HepG2 (cell line): Measurements from ENCODE around the gene CBFA2T2. TPM values are rescaled to one million over a fixed set of nuclear protein-coding genes. Genes with fewer than 3 reads are reported as not detected.

Experiments
- FOXJ3 ChIP-seq: sonication (generic); formaldehyde crosslinking; IDR thresholded peaks from 2 replicates; pipeline ENCODE4 v1.4.0; 2020; ENCODE audit warnings: missing genetic modification reagents, mild to moderate bottlenecking, borderline replicate concordance
- HHEX ChIP-seq: IDR thresholded peaks from 2 replicates; pipeline ENCODE4 v1.6.1; 2016; ENCODE audit warnings: control low read depth
- HOXA7 ChIP-seq: sonication (generic); formaldehyde crosslinking; IDR thresholded peaks from 2 replicates; pipeline ENCODE4 v1.8.1; 2022; ENCODE audit warnings: mild to moderate bottlenecking, missing genetic modification reagents, moderate library complexity
- KLF12 ChIP-seq: sonication (generic); formaldehyde crosslinking; IDR thresholded peaks from 2 replicates; pipeline ENCODE4 v1.4.0; 2020; ENCODE audit warnings: missing genetic modification reagents, borderline replicate concordance
- NCOR1 ChIP-seq: fragments of 200-600 bp; sonication (generic); IDR thresholded peaks from 2 replicates; pipeline ENCODE4 v1.7.0; 2017; ENCODE audit warnings: antibody characterized with exemption, low read length, borderline replicate concordance
- NFKBIZ ChIP-seq: IDR thresholded peaks from 2 replicates; pipeline ENCODE4 v1.6.1; 2018; ENCODE audit warnings: missing genetic modification reagents, missing compliant biosample characterization
- PHB2 ChIP-seq: fragments of 450-650 bp; IDR thresholded peaks from 2 replicates; pipeline ENCODE4 v1.6.1; 2018; ENCODE audit not compliant: partially characterized antibody
- RARA ChIP-seq: IDR thresholded peaks from 2 replicates; pipeline ENCODE4 v1.6.1; 2016; ENCODE audit warnings: missing genetic modification reagents, missing compliant biosample characterization
- SNAI1 ChIP-seq: sonication (generic); formaldehyde crosslinking; IDR thresholded peaks from 2 replicates; pipeline ENCODE4 v1.5.0; 2020; ENCODE audit warnings: mild to moderate bottlenecking, missing genetic modification reagents, borderline replicate concordance
- ZBTB20 ChIP-seq: sonication (generic); formaldehyde crosslinking; IDR thresholded peaks from 2 replicates; pipeline ENCODE4 v1.8.1; 2023; ENCODE audit warnings: missing genetic modification reagents, low read depth, mild to moderate bottlenecking, borderline replicate concordance
- ZBTB44 ChIP-seq: sonication (generic); formaldehyde crosslinking; IDR thresholded peaks from 2 replicates; pipeline ENCODE4 v1.4.0; 2020; ENCODE audit warnings: missing genetic modification reagents
- ZFP37 ChIP-seq: sonication (generic); formaldehyde crosslinking; IDR thresholded peaks from 2 replicates; pipeline ENCODE4 v1.4.0; 2020; ENCODE audit warnings: missing genetic modification reagents, borderline replicate concordance
- ZNF367 ChIP-seq: sonication (generic); formaldehyde crosslinking; IDR thresholded peaks from 2 replicates; pipeline ENCODE4 v1.4.0; 2020; ENCODE audit warnings: missing genetic modification reagents, borderline replicate concordance
- ZNF512B ChIP-seq: sonication (generic); formaldehyde crosslinking; IDR thresholded peaks from 2 replicates; pipeline ENCODE4 v1.5.1; 2020; ENCODE audit warnings: missing genetic modification reagents, mild to moderate bottlenecking, borderline replicate concordance
- ZNF543 ChIP-seq: sonication (generic); formaldehyde crosslinking; IDR thresholded peaks from 2 replicates; pipeline ENCODE4 v1.4.0; 2020; ENCODE audit warnings: mild to moderate bottlenecking, missing genetic modification reagents
- ZNF567 ChIP-seq: sonication (generic); formaldehyde crosslinking; IDR thresholded peaks from 2 replicates; pipeline ENCODE4 v1.8.1; 2023; ENCODE audit warnings: mild to moderate bottlenecking, missing genetic modification reagents, borderline replicate concordance
- ZNF609 ChIP-seq: sonication (generic); formaldehyde crosslinking; IDR thresholded peaks from 2 replicates; pipeline ENCODE4 v1.4.0; 2020; ENCODE audit warnings: mild to moderate bottlenecking, missing genetic modification reagents, borderline replicate concordance
- ZNF670 ChIP-seq: sonication (generic); formaldehyde crosslinking; IDR thresholded peaks from 2 replicates; pipeline ENCODE4 v1.8.0; 2022; ENCODE audit warnings: mild to moderate bottlenecking, missing genetic modification reagents, borderline replicate concordance
- ZNF775 ChIP-seq: sonication (generic); formaldehyde crosslinking; IDR thresholded peaks from 2 replicates; pipeline ENCODE4 v1.4.0; 2020; ENCODE audit warnings: missing genetic modification reagents, mild to moderate bottlenecking, moderate library complexity, borderline replicate concordance
- polyA plus RNA-seq, 8 experiments: library from polyadenylated mRNA; depleted of rRNA in 3 of 8; stranded (reverse) in 7 of 8; unstranded in 1 of 8; fragments of >200 nt; fragmentation: Illumina TruSeq in 4 of 8; extraction: Trizol in 4 of 8; gene quantifications; 2 replicates each; pipeline versions ENCODE4 v1.2.1 to v1.2.3, GENCODE V29; 2011 to 2016; ENCODE audit warnings: low read depth in 4 of 8, missing spikeins in 1 of 8, mixed read lengths in 1 of 8; ENCODE audit not compliant: insufficient read depth in 1 of 8
- total RNA-seq, 5 experiments: library from RNA; depleted of rRNA; stranded (reverse); fragments of >200 nt; fragmentation: Illumina TruSeq; extraction: Trizol; gene quantifications; 2 replicates each; pipeline ENCODE4 v1.2.3, GENCODE V29; 2016; ENCODE audit warnings: low read depth in 1 of 5

Gene CBFA2T2
- total and polyA plus RNA-seq, 2 of the 13 experiments (the other 11 are each of a cell fraction or from before 2014, with no cell fraction given): 6.3 to 21.2 TPM

- TF ChIP-seq ZNF543 (CRISPR knock-in tag): no peak
- no peak for TF ChIP-seq NCOR1
- TF ChIP-seq NFKBIZ (CRISPR knock-in tag): no peak
- 0 out of 2 replicates have a peak, but pooled peaks have one; percentile 38 for TF ChIP-seq FOXJ3 (CRISPR knock-in tag)
- TF ChIP-seq KLF12 (CRISPR knock-in tag): no peak
- TF ChIP-seq ZFP37 (CRISPR knock-in tag): no peak
- no peak; the same call in 1 of the 2 replicates for TF ChIP-seq ZNF609
- peak; percentile 38; the same call in 1 of the 2 replicates for TF ChIP-seq HHEX (CRISPR knock-in tag)
- 0 out of 2 replicates have a peak, but pooled peaks have one; percentile 1 for TF ChIP-seq ZNF367
- no peak for TF ChIP-seq SNAI1
- no peak for TF ChIP-seq RARA (CRISPR knock-in tag)
- TF ChIP-seq PHB2: no peak
- TF ChIP-seq ZNF512B (CRISPR knock-in tag): no peak; the same call in 1 of the 2 replicates
- no peak for TF ChIP-seq ZNF775 (CRISPR knock-in tag)
- TF ChIP-seq ZNF567 (CRISPR knock-in tag): no peak
- TF ChIP-seq ZBTB20 (CRISPR knock-in tag): peak; percentile 73; the same call in 1 of the 2 replicates
- TF ChIP-seq ZBTB44 (CRISPR knock-in tag): no peak
- no peak for TF ChIP-seq HOXA7 (CRISPR knock-in tag)
- TF ChIP-seq ZNF670 (CRISPR knock-in tag): no peak; the same call in 1 of the 2 replicates
These were observed 163.5 kb downstream of the CBFA2T2 start (continued) for GRCh38 chr20:33653218-33653899.
